ENCODE measurements around the gene RTP4.

DNA sequence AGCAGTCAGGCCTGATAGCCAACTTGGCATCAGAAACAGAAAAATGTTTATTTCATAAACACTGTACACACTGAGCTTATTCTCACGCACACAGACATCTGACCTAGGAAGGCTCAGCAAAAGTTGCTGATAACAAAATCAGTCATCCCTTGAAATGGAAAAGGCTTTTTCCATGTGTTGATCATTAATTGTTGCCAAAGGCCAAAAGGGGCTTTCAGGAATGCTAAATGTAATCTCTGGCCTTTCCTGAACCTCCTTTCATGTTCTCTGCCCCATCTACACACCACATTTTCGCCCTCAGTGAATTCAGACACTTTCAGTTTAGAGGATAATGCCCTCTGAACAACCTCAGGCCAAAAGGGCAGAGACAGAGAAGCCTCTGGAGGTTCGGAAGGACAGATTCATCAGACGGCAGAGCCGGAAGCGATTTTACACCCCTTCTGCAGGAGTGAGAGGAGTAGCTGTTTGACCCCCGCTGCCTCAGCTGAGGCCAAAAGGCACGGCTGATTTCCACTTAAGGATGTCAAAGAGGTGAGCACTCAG is 14.5 kb downstream of the RTP4 start:
- TF ChIP-seq POLR2AphosphoS5 (IDR thresholded peaks at IDR 0.05; ENCODE audit: insufficient read depth, low read depth, low read length): no peak
- no peak for TF ChIP-seq FOS (IDR thresholded peaks at IDR 0.05; ENCODE audit: borderline replicate concordance, insufficient read depth, low read length)
